Right cardiac atrium (tissue), 5 donors: ENCODE measurements around the gene ZNF581. TPM values are rescaled to one million over a fixed set of nuclear protein-coding genes. Genes with fewer than 3 reads are reported as not detected.

Source experiments
- ATAC-seq, 2 donors: fragments of 200-7000 bp; cut with Tn5 transposase; one replicate each; pipeline versions ENCODE4 v1.8.0 to v1.9.1; 2020; ENCODE audit warnings: moderate library complexity in 2 of 2, mild to moderate bottlenecking in 1 of 2
- DNase-seq, 3 donors: peaks; one replicate each; pipeline ENCODE4 v3.0.0-alpha.2; 2020
- H3K27ac ChIP-seq: one replicate; pipeline ENCODE4 v1.5.1; 2013; ENCODE audit warnings: mild to moderate bottlenecking, low read length, control low read depth, moderate library complexity
- H3K27me3 ChIP-seq: one replicate; pipeline ENCODE4 v1.6.1; 2013; ENCODE audit not compliant: control insufficient read depth, insufficient read depth
- H3K4me1 ChIP-seq: one replicate; pipeline ENCODE4 v1.6.1; 2013; ENCODE audit warnings: low read length; ENCODE audit not compliant: control insufficient read depth, insufficient read depth
- H3K4me3 ChIP-seq: one replicate; pipeline ENCODE4 v1.5.1; 2013; ENCODE audit warnings: low read length, control low read depth
- H3K9me3 ChIP-seq: one replicate; pipeline ENCODE4 v1.6.1; 2013; ENCODE audit warnings: low read length; ENCODE audit not compliant: control insufficient read depth
- WGBS: extraction: QIAGEN DNeasy Blood & Tissue Kit; methylation state at CpG from one replicate; pipeline ENCODE4 v1.1.7; 2013; 5-methylcytosine and 5-hydroxymethylcytosine counted together
- intact Hi-C, 4 donors: fragments of 100-400 bp; cut with DNase I; formaldehyde crosslinking; loops; one replicate each; pipeline versions ENCODE4 v1.11.0 to v1.14.0; 2022 to 2023
- polyA plus RNA-seq: library from polyadenylated mRNA; stranded (reverse); fragments of 200-250 nt; gene quantifications from one replicate; pipeline ENCODE4 v1.2.3, GENCODE V29; 2013
- total RNA-seq, 4 donors: library from RNA; stranded (reverse); fragmentation: NEBNext Ultra II Directional; extraction: Animal tissue kit (Norgen Biotek cat#: 25700); gene quantifications; one replicate each; pipeline ENCODE4 v1.2.1, GENCODE V29; 2021
- donor health status: healthy with polysubstance abuse.
- donor health status: DM: no; HTN: yes; CAD: no.
- donor health status: DM: no; HTN: no; CAD: no.
- donor health status: DM: no; HTN: yes; CAD: no; lungs with severe emphysema.
- donor health status: DM: yes; HTN: yes; CAD: no.

ZNF581 gene
- total and polyA plus RNA-seq, 5 donors = 6.3 to 12.5 (median 9.2) TPM

DNA sequence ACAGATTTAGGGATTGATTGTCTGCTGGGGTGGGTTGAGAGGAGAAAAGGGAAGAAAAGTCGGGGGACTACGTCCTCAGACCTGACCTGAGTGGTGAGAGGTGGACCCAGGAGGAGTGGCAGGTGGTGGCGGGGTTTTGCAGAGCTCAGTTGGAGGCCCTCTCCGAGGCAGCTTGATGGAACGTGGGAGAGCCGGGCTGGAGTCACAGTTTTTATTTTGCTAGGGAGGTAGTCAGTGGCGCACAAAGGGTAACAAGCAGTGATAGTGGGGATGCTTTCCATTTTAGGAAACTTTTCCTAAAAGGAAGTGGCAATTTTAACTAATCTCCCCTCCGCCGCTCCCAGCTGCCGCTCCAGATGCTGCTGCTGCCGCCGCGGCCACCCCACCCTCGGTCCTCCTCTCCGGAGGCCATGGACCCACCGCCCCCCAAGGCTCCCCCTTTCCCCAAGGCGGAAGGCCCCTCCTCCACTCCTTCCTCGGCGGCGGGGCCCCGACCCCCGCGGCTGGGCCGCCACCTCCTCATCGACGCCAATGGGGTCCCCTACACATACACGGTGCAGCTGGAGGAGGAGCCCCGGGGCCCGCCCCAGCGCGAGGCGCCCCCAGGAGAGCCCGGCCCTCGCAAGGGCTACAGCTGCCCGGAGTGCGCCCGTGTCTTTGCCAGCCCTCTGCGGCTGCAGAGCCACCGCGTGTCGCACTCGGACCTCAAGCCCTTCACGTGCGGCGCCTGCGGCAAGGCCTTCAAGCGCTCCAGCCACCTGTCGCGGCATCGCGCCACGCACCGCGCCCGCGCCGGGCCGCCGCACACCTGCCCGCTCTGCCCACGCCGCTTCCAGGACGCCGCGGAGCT lies 1.1 kb upstream of the ZNF581 start:
- Histone ChIP-seq H3K4me3 (peak overlapping the region; percentile 85), H3K9me3 (no peaks in the 10 kb centered on the region), H3K4me1 (peaks cover 6% of the 10 kb centered on the region), H3K27me3 (no peaks in the 10 kb centered on the region), H3K27ac (peak overlapping the region; percentile 40)
- under 1% methylated on average over 65 of the region's 65 CpGs for WGBS
- intact Hi-C loops = no loop called here
- ATAC-seq (peak; percentile 9 to 11), DNase-seq (peak in 2 of 3 donors; percentile 74 to 79)

DNA sequence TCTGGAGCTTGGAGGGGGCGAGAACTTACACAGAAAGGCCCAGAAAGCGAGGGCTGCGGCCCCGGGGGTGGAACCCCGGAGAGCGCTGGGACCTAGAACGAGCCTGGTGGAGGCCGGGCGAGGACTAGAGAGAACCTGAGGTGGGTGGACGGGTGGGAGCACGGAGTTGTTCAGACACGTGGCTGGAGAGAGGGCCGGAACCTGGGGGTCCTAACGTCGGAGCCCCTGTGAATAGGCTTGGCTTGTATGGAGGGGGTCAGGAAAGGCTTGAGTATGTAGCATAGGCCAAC lies 383 bp downstream of the ZNF581 start:
- WGBS = 0% methylated on average over 15 of the region's 15 CpGs
- peak overlapping the region; percentile 85 for H3K4me3 ChIP-seq
- no peak for ATAC-seq
- intact Hi-C loops = no loop called here
- peaks cover 6% of the 10 kb centered on the region for H3K4me1 ChIP-seq
- peak in 1 of 3 donors; percentile 71 for DNase-seq
- H3K9me3 ChIP-seq = no peaks in the 10 kb centered on the region
- peak overlapping the region; percentile 5 for H3K27ac ChIP-seq
- H3K27me3 ChIP-seq = no peaks in the 10 kb centered on the region

DNA sequence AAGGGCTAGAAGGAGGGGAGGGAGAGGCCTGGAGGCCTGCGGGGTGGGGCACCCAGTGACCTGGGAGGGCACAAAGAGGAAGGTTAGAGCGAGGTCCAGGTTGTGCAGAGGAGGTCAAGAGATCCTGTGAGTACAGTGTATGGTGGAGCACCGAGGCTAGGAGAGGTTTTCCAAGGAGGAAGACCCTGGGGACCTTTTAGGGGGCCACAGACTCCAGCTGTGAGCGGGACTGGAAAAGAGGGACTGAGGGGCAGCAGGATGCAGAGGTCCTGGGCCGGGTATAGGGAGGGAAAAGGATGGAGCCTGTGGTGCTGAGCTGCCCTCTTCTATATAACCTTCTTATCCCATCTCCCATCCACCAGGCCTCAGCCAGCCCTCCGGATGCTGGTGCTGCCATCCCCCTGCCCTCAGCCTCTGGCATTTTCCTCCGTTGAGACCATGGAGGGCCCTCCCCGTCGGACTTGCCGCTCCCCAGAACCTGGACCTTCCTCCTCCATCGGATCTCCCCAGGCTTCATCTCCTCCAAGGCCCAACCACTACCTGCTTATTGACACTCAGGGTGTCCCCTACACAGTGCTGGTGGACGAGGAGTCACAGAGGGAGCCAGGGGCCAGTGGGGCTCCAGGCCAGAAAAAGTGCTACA lies 863 bp downstream of the ZNF581 start:
- H3K4me1 ChIP-seq = peaks cover 6% of the 10 kb centered on the region
- no peak overlapping the region for H3K27ac ChIP-seq
- intact Hi-C loops = no loop called here
- WGBS = 46% methylated on average over 12 of the region's 12 CpGs
- peak overlapping the region; percentile 85 for H3K4me3 ChIP-seq
- no peaks in the 10 kb centered on the region for H3K27me3 ChIP-seq
- DNase-seq (peak in 1 of 3 donors; percentile 61), ATAC-seq (no peak)
- H3K9me3 ChIP-seq = no peaks in the 10 kb centered on the region

DNA sequence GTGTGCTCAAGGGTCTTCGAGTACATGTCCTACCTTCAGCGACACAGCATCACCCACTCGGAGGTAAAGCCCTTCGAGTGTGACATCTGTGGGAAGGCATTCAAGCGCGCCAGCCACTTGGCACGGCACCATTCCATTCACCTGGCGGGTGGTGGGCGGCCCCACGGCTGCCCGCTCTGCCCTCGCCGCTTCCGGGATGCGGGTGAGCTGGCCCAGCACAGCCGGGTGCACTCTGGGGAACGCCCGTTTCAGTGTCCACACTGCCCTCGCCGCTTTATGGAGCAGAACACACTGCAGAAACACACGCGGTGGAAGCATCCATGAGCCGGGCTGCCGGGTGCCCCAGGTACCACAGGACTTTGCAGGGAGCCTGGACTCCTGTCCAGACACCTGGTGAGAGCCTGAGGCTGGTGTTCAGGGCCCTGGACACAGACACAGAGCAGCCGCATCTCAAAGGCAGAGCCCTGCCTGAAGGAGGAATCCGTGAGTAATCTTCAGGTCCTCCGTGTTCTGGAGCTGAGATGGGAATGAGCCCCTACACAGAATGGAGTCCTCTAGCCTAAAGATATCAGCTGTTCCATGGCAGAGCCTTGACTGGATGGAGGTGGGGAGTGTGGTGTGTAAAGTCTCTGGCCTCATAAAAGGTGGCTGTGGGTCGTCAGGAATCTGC lies 1.5 kb downstream of the ZNF581 start:
- no peak for ATAC-seq
- H3K4me3 ChIP-seq = no peak overlapping the region
- WGBS = 89% methylated on average over 28 of the region's 28 CpGs
- intact Hi-C loops = no loop called here
- H3K9me3 ChIP-seq = no peaks in the 10 kb centered on the region
- DNase-seq = no peak
- H3K27ac ChIP-seq = no peak overlapping the region
- peaks cover 3% of the 10 kb centered on the region for H3K4me1 ChIP-seq
- H3K27me3 ChIP-seq = no peaks in the 10 kb centered on the region

DNA sequence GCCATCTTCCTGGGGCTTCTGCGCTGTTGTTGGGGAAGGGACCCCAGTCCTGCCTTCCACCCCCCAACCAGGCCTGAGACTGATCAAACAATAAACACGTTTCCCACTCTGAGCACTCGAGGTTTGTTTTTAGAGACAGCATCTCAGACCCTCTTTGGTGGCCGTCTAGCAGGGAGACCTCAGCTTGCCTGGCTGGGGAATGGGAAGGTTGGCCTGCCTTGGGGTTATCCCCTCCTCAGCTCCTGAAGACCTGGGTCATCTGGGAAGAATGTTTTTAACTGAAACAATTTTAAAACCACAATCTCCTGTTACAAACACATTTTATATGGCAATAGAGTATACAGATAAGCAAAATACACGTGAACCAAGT lies 2.0 kb downstream of the ZNF581 start:
- H3K4me1 ChIP-seq = no peaks in the 10 kb centered on the region
- intact Hi-C loops = no loop called here
- H3K9me3 ChIP-seq = no peaks in the 10 kb centered on the region
- ATAC-seq = no peak
- no peak overlapping the region for H3K27ac ChIP-seq
- H3K27me3 ChIP-seq = no peaks in the 10 kb centered on the region
- DNase-seq = peak in 1 of 3 donors; percentile 7
- H3K4me3 ChIP-seq = no peak overlapping the region
- WGBS = 71% methylated on average over 5 of the region's 5 CpGs

DNA sequence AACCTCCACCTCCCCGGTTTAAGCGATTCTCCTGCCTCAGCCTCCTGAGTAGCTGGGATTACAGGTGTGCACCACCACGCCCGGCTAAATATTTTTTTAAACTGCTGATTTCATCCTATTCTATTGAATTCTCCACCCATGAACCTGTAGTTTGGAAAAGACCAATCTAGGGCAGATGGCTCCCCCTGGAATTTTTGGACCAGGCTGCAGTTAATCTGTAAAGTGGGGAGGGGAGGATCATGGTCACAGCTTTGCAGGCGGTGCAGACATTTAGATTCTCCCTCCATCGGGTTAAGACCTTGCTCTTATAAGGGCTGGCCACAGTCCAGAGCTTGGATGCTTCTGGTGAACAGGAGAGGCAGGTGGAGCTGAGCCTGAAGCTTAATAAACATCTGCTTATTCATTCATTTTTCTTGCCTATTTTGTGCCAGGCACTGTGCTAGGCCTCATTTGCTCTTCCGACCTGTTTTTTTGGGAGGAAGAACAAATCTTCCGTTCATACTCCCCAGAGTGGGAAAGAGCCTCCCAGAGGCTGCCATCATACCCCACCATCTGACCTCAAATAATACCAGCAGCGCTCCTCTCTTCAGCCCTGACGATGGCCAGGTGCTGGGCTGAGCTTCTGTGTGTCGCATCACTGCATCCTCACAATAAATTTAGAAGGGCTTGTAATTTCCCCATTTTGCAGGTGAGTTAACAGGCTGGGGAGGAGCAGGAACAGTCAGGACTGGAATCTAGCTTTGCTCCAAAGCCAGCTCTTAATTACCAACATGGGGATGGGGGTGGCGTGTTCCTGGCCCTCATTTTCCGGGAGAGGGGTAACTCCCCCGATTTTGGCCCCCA lies 3.7 kb downstream of the ZNF581 start:
- Histone ChIP-seq H3K4me1 (no peaks in the 10 kb centered on the region), H3K4me3 (peak overlapping the region; percentile 65), H3K27me3 (no peaks in the 10 kb centered on the region), H3K27ac (peak overlapping the region; percentile 39), H3K9me3 (no peaks in the 10 kb centered on the region)
- intact Hi-C loops = no loop called here
- ATAC-seq (no peak), DNase-seq (no peak)
- WGBS = 41% methylated on average over 14 of the region's 14 CpGs

DNA sequence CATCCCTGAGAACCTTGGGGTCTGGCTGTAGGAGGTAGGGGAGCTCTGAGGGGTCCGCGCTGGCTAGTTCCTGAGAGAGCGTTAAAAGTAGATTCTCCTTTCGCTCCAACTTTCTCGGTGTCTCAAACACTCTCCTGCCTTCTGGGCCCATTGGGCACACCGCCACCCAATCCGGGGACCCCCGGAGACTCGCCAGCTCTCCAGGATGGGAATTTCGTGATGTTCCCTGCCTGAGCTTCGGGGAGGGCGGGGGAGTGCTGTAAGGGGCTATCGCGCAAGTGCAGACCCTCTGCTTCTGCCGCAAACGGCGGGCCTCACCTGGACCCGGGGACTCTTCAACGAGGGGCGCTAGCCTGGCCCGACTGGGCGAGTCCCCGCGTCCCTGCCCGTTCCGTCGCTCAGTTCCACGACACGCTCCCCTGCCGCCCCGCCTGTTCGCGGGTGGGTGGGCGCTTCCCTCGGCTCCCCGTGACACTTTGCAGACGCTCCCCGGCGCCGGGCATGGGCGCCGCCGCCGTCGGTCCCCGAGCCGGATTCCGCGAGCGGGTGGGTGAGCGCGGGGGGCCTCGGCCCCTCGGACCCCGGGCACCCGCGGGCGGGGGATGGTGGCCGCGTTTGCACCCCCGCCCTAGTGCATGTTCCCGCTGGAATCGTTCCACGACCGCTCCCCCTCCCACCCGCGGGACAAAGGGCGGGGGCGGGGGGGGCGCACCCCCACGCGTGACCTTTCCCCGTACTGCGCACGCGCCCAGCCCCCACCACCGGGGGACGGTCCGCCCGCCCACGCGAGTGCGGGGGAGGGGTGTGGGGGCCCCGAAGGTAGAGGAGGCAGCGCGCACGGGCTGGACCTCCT lies 4.5 kb downstream of the ZNF581 start, which contains the start of gene CCDC106:
Gene CCDC106, plus strand, starts transcription at position 481 of the 853 bp plus-strand sequence. CDS start 835 bp downstream, outside the sequence.
- H3K4me1 ChIP-seq = no peaks in the 10 kb centered on the region
- peak; percentile 80 to 91 (median 90) for DNase-seq
- H3K9me3 ChIP-seq = no peaks in the 10 kb centered on the region
- no peaks in the 10 kb centered on the region for H3K27me3 ChIP-seq
- peak; percentile 49 to 52 for ATAC-seq
- H3K4me3 ChIP-seq = peak within 1 kb of the TSS; percentile 65
- WGBS = under 1% methylated on average over 87 of the region's 87 CpGs
- peak within 1 kb of the TSS; percentile 39 for H3K27ac ChIP-seq
- intact Hi-C loops = no loop called here

DNA sequence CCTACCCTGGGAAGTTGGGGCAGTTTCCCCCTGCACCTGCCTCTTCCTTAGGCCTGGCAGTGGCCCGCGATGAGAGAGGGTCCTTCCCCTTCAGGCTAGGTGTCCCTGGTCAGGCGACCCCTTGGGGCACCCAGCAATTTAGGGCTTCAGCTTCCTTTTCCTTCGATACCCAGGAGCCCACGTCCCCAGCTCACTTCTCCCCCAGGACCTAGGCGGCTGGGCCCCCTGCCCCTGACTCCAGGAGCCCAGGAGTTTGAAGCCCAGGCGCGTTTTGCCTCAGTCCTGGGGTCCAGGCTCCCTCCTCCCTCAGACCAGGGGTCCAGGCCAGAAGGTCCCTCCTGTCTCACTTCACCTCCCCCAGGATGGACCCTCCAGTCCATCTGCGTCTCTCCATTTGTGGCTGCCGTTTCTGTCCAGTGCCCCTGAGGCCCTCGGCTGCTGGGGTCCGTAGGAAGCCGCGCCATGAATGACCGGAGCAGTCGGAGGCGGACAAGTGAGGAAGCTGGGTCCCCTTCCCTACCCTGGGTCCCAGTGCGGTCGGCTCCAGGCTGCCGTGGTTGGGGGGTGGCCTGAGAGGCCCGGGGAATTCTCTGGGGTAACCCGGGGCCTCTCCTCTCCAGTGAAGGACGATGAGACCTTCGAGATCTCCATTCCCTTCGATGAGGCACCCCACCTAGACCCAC lies 5.3 kb downstream of the ZNF581 start:
- H3K4me1 ChIP-seq = no peaks in the 10 kb centered on the region
- H3K27ac ChIP-seq = peak overlapping the region; percentile 39
- DNase-seq = no peak
- intact Hi-C loops = no loop called here
- WGBS = 18% methylated on average over 25 of the region's 25 CpGs
- no peak for ATAC-seq
- no peaks in the 10 kb centered on the region for H3K9me3 ChIP-seq
- H3K4me3 ChIP-seq = peak overlapping the region; percentile 65
- H3K27me3 ChIP-seq = no peaks in the 10 kb centered on the region

DNA sequence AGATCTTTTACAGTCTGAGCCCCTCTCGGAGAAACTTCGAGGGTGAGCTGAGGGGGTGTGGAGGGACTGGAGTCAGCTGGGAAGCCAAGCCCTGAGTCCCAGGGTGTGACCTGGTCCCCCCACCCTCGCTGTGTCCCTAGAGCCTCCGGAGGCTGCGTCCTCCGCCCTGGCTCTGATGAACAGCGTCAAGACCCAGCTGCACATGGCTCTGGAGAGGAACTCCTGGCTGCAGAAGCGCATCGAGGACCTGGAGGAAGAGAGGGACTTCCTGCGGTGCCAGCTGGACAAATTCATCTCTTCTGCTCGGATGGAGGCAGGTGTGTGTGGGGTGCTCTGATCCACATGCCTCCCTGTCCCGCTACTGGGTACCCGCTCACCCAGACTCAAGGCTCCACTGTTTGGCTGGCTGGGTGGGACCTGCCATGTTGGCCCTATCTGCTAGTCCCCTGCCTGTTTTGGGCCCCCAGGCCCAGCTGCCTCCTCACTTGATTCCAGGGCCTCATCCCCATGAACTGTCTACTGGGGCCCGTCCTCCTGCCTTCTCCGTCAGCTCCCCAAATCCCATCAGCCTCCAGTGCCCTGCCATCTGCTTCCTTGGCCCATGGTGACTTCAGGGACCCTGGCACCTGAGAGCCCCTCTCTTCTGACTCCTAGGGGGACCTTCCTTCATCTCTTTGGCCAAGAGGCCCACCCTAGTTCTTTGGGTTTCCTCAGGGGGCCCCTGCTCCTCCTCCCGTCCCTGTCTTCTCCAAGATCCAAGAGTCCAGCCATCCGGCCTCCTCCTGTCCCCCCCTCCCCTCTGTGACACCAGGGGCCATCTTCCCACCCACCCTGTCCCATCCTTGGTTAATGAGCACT lies 6.0 kb downstream of the ZNF581 start:
- ATAC-seq (no peak), DNase-seq (peak in 1 of 3 donors; percentile 46)
- Histone ChIP-seq H3K27ac (no peak overlapping the region), H3K27me3 (no peaks in the 10 kb centered on the region), H3K4me3 (peak overlapping the region; percentile 65), H3K4me1 (no peaks in the 10 kb centered on the region), H3K9me3 (no peaks in the 10 kb centered on the region)
- WGBS = 79% methylated on average over 17 of the region's 17 CpGs
- intact Hi-C loops = no loop called here
